AG04450 (cell line): ENCODE measurements around the gene FN1. TPM values are rescaled to one million over a fixed set of nuclear protein-coding genes. Genes with fewer than 3 reads are reported as not detected.

Experiments
- CTCF ChIA-PET: fragments of 300-600, 350-600 bp; formaldehyde crosslinking; extraction: SDS; loops from one replicate; lab custom pipeline; 2022; ENCODE audit warnings: antibody characterized with exemption, inconsistent platforms; lab: Charles Lee
- POLR2A ChIA-PET: fragments of 350-600 bp; formaldehyde crosslinking; extraction: SDS; loops from one replicate; lab custom pipeline; 2021; ENCODE audit warnings: antibody characterized with exemption, inconsistent platforms; lab: Yijun Ruan, JAX
- DNase-seq: peaks from one replicate; pipeline ENCODE4 v3.0.0-alpha.2; 2011; ENCODE audit warnings: low read depth, low spot score
- H3K27ac ChIP-seq: one replicate; pipeline ENCODE4 v1.5.1; 2012; ENCODE audit warnings: low read depth, low read length, control low read depth
- H3K27me3 ChIP-seq: one replicate; pipeline ENCODE4 v1.6.0; 2012; ENCODE audit warnings: low read length; ENCODE audit not compliant: control insufficient read depth, insufficient read depth
- H3K4me3 ChIP-seq: 2 replicates; pipeline ENCODE4 v1.5.1; 2011; ENCODE audit warnings: mild to moderate bottlenecking, low read depth, low read length, control low read depth
- H3K9me3 ChIP-seq: 2 replicates; pipeline ENCODE4 v1.5.1; 2012; ENCODE audit warnings: low read length; ENCODE audit not compliant: control insufficient read depth, insufficient read depth
- polyA plus RNA-seq: library from polyadenylated mRNA; depleted of rRNA; stranded (reverse); fragments of >200 nt; gene quantifications from 2 replicates; pipeline ENCODE4 v1.2.3, GENCODE V29; 2011
- TF ChIP-seq, protein P1 (sequence below): IDR thresholded peaks from 2 replicates; pipeline ENCODE4 v1.5.1; 2011; ENCODE audit warnings: low read depth, low read length, control low read depth, inconsistent platforms

FN1 gene
- polyA plus RNA-seq, 1 experiment = 6,646 TPM

DNA sequence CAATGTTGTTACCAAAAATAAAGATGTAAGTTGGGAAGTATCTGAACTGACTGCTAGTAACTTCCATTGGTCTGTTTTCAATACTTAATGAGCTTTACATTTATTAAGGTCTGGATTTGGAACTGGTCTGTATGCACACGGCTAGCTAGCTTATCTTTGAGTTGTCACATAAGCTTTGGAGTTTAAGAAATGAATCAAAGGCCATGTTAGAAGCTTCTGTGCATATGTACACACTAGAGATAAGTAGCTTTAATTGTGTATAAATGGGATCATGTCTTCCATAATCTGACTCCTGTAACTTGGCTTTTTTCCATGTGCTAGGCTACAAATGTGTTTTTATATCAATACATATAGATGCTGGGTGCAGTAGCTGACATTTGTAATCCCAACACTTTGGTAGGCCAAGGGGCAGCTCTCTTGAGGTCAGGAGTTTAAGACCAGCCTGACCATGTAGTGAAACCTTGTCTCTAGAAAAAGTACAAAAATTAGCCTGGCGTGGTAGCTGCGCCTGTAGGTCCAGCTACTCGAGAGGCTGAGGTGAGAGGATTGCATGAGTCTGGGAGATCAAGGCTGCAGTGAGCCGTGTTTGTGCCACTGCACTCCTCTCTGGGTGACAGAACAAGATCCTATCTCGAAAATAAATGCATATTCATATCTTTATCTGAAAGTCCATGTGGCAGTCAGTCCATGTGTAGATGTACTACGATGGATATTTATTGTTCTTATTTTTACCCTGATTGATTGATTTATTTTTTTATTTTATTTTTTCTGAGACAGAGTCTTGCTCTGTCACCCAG lies 96.8 kb downstream of the FN1 start:
- Histone ChIP-seq H3K27me3 (no peaks in the 10 kb centered on the region), H3K27ac (no peak overlapping the region), H3K9me3 (no peaks in the 10 kb centered on the region), H3K4me3 (no peak overlapping the region)
- TF ChIP-seq, protein P1, sequence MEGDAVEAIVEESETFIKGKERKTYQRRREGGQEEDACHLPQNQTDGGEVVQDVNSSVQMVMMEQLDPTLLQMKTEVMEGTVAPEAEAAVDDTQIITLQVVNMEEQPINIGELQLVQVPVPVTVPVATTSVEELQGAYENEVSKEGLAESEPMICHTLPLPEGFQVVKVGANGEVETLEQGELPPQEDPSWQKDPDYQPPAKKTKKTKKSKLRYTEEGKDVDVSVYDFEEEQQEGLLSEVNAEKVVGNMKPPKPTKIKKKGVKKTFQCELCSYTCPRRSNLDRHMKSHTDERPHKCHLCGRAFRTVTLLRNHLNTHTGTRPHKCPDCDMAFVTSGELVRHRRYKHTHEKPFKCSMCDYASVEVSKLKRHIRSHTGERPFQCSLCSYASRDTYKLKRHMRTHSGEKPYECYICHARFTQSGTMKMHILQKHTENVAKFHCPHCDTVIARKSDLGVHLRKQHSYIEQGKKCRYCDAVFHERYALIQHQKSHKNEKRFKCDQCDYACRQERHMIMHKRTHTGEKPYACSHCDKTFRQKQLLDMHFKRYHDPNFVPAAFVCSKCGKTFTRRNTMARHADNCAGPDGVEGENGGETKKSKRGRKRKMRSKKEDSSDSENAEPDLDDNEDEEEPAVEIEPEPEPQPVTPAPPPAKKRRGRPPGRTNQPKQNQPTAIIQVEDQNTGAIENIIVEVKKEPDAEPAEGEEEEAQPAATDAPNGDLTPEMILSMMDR = no peak
- CTCF ChIA-PET = no interaction called here
- POLR2A ChIA-PET = no interaction called here
- DNase-seq = no peak

- no peak for DNase-seq
- ChIA-PET POLR2A (no interaction called here), CTCF (no interaction called here)
- no peaks in the 10 kb centered on the region for H3K27me3 ChIP-seq
- H3K9me3 ChIP-seq = no peaks in the 10 kb centered on the region
- H3K4me3 ChIP-seq = no peak overlapping the region
- TF ChIP-seq, protein P1 = no peak
- H3K27ac ChIP-seq = no peak overlapping the region
These were observed 102.8 kb downstream of the FN1 start for GRCh38 chr2:215332872-215333595.

DNA sequence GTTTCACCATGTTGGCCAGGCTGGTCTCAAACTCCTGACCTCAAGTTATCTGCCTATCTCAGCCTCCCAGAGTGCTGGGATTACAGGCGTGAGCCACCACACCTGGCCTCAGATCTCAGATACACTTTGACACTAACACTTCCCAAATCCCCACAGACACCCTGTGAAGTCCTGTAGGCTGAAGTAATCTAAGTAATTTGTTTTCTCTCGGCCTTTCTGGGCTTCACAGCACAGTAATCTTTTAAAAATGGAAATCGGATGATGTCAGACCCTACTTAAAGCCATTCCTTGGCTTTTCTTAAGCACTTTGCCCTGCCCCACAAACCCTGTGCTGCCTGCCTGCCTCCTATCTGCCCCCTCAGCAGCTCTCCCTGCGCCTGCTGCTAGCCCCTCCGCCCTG lies 107.8 kb downstream of the FN1 start:
- TF ChIP-seq, protein P1 = no peak
- no peak for DNase-seq
- H3K27me3 ChIP-seq = no peaks in the 10 kb centered on the region
- CTCF ChIA-PET = no interaction called here
- H3K9me3 ChIP-seq = no peaks in the 10 kb centered on the region
- no peak overlapping the region for H3K27ac ChIP-seq
- POLR2A ChIA-PET = no interaction called here
- H3K4me3 ChIP-seq = no peak overlapping the region

GRCh38 chr2:215324811-215325210 lies 111.1 kb downstream of the FN1 start:
- TF ChIP-seq, protein P1 = no peak
- ChIA-PET CTCF (no interaction called here), POLR2A (no interaction called here)
- no peaks in the 10 kb centered on the region for H3K27me3 ChIP-seq
- H3K9me3 ChIP-seq = no peaks in the 10 kb centered on the region
- no peak for DNase-seq
- no peak overlapping the region for H3K27ac ChIP-seq
- H3K4me3 ChIP-seq = no peak overlapping the region

DNA sequence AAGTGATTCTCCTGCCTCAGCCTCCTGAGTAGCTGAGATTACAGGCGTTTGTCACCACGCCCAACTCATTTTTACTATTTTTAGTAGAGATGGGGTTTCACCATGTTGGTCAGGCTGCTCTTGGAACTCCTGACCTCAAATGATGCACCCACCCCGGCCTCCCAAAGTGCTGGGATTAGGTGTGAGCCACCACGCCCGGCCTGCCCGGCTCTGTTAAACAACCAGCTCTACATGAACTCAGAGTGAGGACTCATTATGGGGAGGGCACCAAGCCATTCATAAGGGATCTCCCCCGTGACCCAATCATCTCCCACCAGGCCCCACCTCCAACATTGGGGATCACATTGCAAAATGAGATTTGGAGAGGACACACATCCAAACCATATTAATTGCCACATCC lies 115.2 kb downstream of the FN1 start:
- POLR2A ChIA-PET = no interaction called here
- DNase-seq = no peak
- CTCF ChIA-PET = no interaction called here
- H3K9me3 ChIP-seq = no peaks in the 10 kb centered on the region
- TF ChIP-seq, protein P1 = no peak
- no peaks in the 10 kb centered on the region for H3K27me3 ChIP-seq
- no peak overlapping the region for H3K27ac ChIP-seq
- H3K4me3 ChIP-seq = no peak overlapping the region
